Body of pancreas (tissue), 4 donors: Measurements from ENCODE around the gene VWDE.

Experiments used
- POLR2A ChIP-seq, 3 donors: fragments of 450-650 bp; IDR thresholded peaks; one replicate each; pipeline ENCODE4 v1.6.1; 2016; ENCODE audit warnings: antibody characterized with exemption in 3 of 3, mild to moderate bottlenecking in 2 of 3
- TF ChIP-seq, protein P1 (sequence below), 7 experiments: fragments of 450-650 bp in 4 of 7; fragments of 200-600 bp in 3 of 7; sonication (generic) in 3 of 7; IDR thresholded peaks; one replicate each; pipeline ENCODE4 v1.5.1; 2016 to 2019; ENCODE audit warnings: antibody characterized with exemption in 7 of 7

DNA sequence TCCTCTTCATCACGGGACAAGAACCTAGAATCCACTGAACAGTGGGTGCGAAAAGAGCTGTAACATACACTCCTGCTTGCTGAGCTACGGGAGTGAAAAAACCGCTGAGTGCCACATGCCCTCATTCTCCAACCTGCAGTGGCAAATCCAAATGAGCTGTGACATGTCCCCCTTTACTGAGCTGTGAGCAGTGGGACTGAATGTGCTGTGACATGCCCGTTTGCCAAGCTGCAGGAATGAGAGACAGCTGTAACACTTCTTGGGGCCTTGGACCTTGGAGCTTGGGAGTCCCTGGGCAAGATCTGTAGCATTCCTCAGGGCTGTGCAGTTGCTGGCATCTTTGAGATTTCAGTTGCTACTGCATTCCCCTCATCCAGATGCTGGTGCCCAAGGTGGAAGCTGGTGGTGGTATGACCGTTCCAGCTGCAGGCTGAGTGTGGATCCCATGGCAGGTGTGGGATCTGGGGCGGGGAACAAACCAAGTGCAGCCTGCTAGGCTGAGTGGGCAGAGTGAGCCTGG, 107.6 kb downstream of the VWDE start:
- TF ChIP-seq, protein P1, sequence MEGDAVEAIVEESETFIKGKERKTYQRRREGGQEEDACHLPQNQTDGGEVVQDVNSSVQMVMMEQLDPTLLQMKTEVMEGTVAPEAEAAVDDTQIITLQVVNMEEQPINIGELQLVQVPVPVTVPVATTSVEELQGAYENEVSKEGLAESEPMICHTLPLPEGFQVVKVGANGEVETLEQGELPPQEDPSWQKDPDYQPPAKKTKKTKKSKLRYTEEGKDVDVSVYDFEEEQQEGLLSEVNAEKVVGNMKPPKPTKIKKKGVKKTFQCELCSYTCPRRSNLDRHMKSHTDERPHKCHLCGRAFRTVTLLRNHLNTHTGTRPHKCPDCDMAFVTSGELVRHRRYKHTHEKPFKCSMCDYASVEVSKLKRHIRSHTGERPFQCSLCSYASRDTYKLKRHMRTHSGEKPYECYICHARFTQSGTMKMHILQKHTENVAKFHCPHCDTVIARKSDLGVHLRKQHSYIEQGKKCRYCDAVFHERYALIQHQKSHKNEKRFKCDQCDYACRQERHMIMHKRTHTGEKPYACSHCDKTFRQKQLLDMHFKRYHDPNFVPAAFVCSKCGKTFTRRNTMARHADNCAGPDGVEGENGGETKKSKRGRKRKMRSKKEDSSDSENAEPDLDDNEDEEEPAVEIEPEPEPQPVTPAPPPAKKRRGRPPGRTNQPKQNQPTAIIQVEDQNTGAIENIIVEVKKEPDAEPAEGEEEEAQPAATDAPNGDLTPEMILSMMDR (IDR thresholded peaks at IDR 0.05), result no peak
- TF ChIP-seq POLR2A (IDR thresholded peaks at IDR 0.05), result no peak
